H9 (cell line): Measurements from ENCODE around the gene SLC7A1. TPM values are rescaled to one million over a fixed set of nuclear protein-coding genes. Genes with fewer than 3 reads are reported as not detected.

Experiments used
- DNase-seq: peaks from one replicate; pipeline ENCODE4 v3.0.0-alpha.2; 2017
- H2AFZ ChIP-seq: one replicate; pipeline ENCODE4 v1.6.1; 2013; ENCODE audit warnings: mild to moderate bottlenecking, low read length, control low read depth, moderate library complexity
- H2AK5ac ChIP-seq: 2 replicates; pipeline ENCODE4 v1.6.1; 2013; ENCODE audit warnings: low read length, control low read depth, mixed read lengths; ENCODE audit not compliant: insufficient read length
- H2BK120ac ChIP-seq: one replicate; pipeline ENCODE4 v1.6.1; 2013; ENCODE audit warnings: low read depth, mild to moderate bottlenecking, low read length, control low read depth, inconsistent platforms; ENCODE audit not compliant: poor library complexity, severe bottlenecking
- H2BK12ac ChIP-seq: 2 replicates; pipeline ENCODE4 v1.6.1; 2013; ENCODE audit warnings: low read length, control low read depth, mixed read lengths, low read depth; ENCODE audit not compliant: insufficient read length
- H2BK15ac ChIP-seq: 2 replicates; pipeline ENCODE4 v1.6.1; 2013; ENCODE audit warnings: low read depth, low read length, control low read depth
- H2BK20ac ChIP-seq: one replicate; pipeline ENCODE4 v1.6.1; 2013; ENCODE audit warnings: low read depth, mild to moderate bottlenecking, low read length, control low read depth, inconsistent platforms; ENCODE audit not compliant: poor library complexity, severe bottlenecking
- H2BK5ac ChIP-seq: 2 replicates; pipeline ENCODE4 v1.6.1; 2013; ENCODE audit warnings: low read length, control low read depth, mixed read lengths; ENCODE audit not compliant: insufficient read length
- H3K14ac ChIP-seq: 2 replicates; pipeline ENCODE4 v1.6.1; 2013; ENCODE audit warnings: low read length, control low read depth; ENCODE audit not compliant: insufficient read depth
- H3K18ac ChIP-seq: 2 replicates; pipeline ENCODE4 v1.6.1; 2013; ENCODE audit warnings: low read depth, mild to moderate bottlenecking, mixed read lengths, low read length, control low read depth; ENCODE audit not compliant: insufficient read length
- H3K23ac ChIP-seq: 2 replicates; pipeline ENCODE4 v1.6.1; 2013; ENCODE audit warnings: low read length, control low read depth, mixed read lengths, low read depth; ENCODE audit not compliant: insufficient read length
- H3K23me2 ChIP-seq: 2 replicates; pipeline ENCODE4 v1.6.1; 2013; ENCODE audit warnings: low read depth, mild to moderate bottlenecking, mixed read lengths, low read length, control low read depth; ENCODE audit not compliant: insufficient read length, poor library complexity, severe bottlenecking
- H3K27ac ChIP-seq: 2 replicates; pipeline ENCODE4 v1.5.1; 2013; ENCODE audit warnings: low read length, control low read depth, mixed read lengths, low read depth; ENCODE audit not compliant: insufficient read length
- H3K27me3 ChIP-seq: 2 replicates; pipeline ENCODE4 v1.6.1; 2013; ENCODE audit warnings: low read length, control low read depth, inconsistent platforms; ENCODE audit not compliant: insufficient read depth
- H3K4ac ChIP-seq: 2 replicates; pipeline ENCODE4 v1.6.1; 2013; ENCODE audit warnings: low read depth, mild to moderate bottlenecking, control low read depth, inconsistent platforms, low read length, moderate library complexity
- H3K4me1 ChIP-seq: 2 replicates; pipeline ENCODE4 v1.6.1; 2013; ENCODE audit warnings: low read length, control low read depth, inconsistent platforms; ENCODE audit not compliant: insufficient read depth
- H3K4me2 ChIP-seq: 2 replicates; pipeline ENCODE4 v1.6.1; 2013; ENCODE audit warnings: low read length, control low read depth, mixed read lengths; ENCODE audit not compliant: insufficient read length, insufficient read depth
- H3K56ac ChIP-seq: 2 replicates; pipeline ENCODE4 v1.6.1; 2013; ENCODE audit warnings: low read depth, mild to moderate bottlenecking, mixed read lengths, low read length, control low read depth; ENCODE audit not compliant: insufficient read length
- H3K79me1 ChIP-seq: 2 replicates; pipeline ENCODE4 v1.6.1; 2013; ENCODE audit warnings: low read depth, mild to moderate bottlenecking, moderate library complexity, low read length, control low read depth, inconsistent platforms; ENCODE audit not compliant: insufficient read depth, poor library complexity, severe bottlenecking
- H3K79me2 ChIP-seq: 2 replicates; pipeline ENCODE4 v1.6.1; 2013; ENCODE audit warnings: low read length, control low read depth, inconsistent platforms; ENCODE audit not compliant: insufficient read depth
- H3K9ac ChIP-seq: 2 replicates; pipeline ENCODE4 v1.6.1; 2013; ENCODE audit warnings: low read length, control low read depth, mixed read lengths; ENCODE audit not compliant: insufficient read length; ENCODE audit errors: extremely low read depth
- H3K9me3 ChIP-seq: one replicate; pipeline ENCODE4 v1.6.1; 2013; ENCODE audit warnings: low read depth, low read length, inconsistent platforms; ENCODE audit not compliant: control insufficient read depth
- H3T11ph ChIP-seq: one replicate; pipeline ENCODE4 v1.6.1; 2013; ENCODE audit warnings: mild to moderate bottlenecking, low read length, control low read depth, inconsistent platforms
- H4K20me1 ChIP-seq: one replicate; pipeline ENCODE4 v1.6.1; 2013; ENCODE audit not compliant: control insufficient read depth, insufficient read length, insufficient read depth
- H4K5ac ChIP-seq: 2 replicates; pipeline ENCODE4 v1.6.1; 2013; ENCODE audit warnings: low read depth, mild to moderate bottlenecking, mixed read lengths, low read length, control low read depth; ENCODE audit not compliant: insufficient read length
- H4K8ac ChIP-seq: replicated peaks from 2 replicates; pipeline ENCODE4 v1.6.1; 2013; ENCODE audit warnings: low read length, control low read depth, mixed read lengths, low read depth; ENCODE audit not compliant: insufficient read length
- H4K91ac ChIP-seq: 2 replicates; pipeline ENCODE4 v1.6.1; 2013; ENCODE audit warnings: low read depth, mild to moderate bottlenecking, moderate library complexity, mixed read lengths, low read length, control low read depth; ENCODE audit not compliant: insufficient read length
- H3K27ac Mint-ChIP-seq, 3 experiments: 2 replicates in 2 of 3; 3 replicates in 1 of 3; pipeline ENCODE4 v1.8.0; 2020 to 2021; ENCODE audit warnings: mixed read lengths in 3 of 3, mild to moderate bottlenecking in 1 of 3, moderate library complexity in 1 of 3
- H3K27me3 Mint-ChIP-seq: 2 replicates; pipeline ENCODE4 v1.8.0; 2021; ENCODE audit warnings: low read depth, mild to moderate bottlenecking, moderate library complexity, mixed read lengths
- H3K36me3 Mint-ChIP-seq, 3 experiments: 2 replicates in 2 of 3; 3 replicates in 1 of 3; pipeline ENCODE4 v1.8.0; 2020 to 2021; ENCODE audit warnings: low read depth in 3 of 3, mixed read lengths in 3 of 3; ENCODE audit not compliant: insufficient read depth in 1 of 3
- H3K4me1 Mint-ChIP-seq, 2 experiments: 2 replicates each; pipeline ENCODE4 v1.8.0; 2020; ENCODE audit warnings: mixed read lengths in 2 of 2
- H3K4me3 Mint-ChIP-seq, 2 experiments: 2 replicates in 1 of 2; 3 replicates in 1 of 2; pipeline ENCODE4 v1.8.0; 2020 to 2021; ENCODE audit warnings: mild to moderate bottlenecking in 2 of 2, mixed read lengths in 2 of 2, moderate library complexity in 1 of 2
- H3K9me3 Mint-ChIP-seq, 2 experiments: 2 replicates in 1 of 2; 3 replicates in 1 of 2; pipeline ENCODE4 v1.8.0; 2020; ENCODE audit warnings: mild to moderate bottlenecking in 2 of 2, mixed read lengths in 2 of 2, moderate library complexity in 1 of 2
- CTCF ChIP-seq: fragments of 200-600 bp; sonication (generic); conservative IDR thresholded peaks from 3 replicates; pipeline ENCODE4 v1.8.0; 2021; ENCODE audit warnings: antibody characterized with exemption, mild to moderate bottlenecking
- WGBS: extraction: QIAGEN DNeasy Blood & Tissue Kit; methylation state at CpG from one replicate; pipeline ENCODE4 v1.1.7; 2013; ENCODE audit warnings: missing lambda C conversion rate, low lambda C conversion rate, mixed read lengths; ENCODE audit not compliant: insufficient read length; ENCODE audit errors: extremely low coverage; 5-methylcytosine and 5-hydroxymethylcytosine counted together
- total RNA-seq: library from RNA; stranded (reverse); gene quantifications from 2 replicates; pipeline ENCODE4 v1.2.1, GENCODE V29; 2021

SLC7A1 gene
- total RNA-seq, 1 experiment from 2014 or later, result 109 TPM

- no peak overlapping the region for H2BK20ac ChIP-seq
- H3K23me2 ChIP-seq, result peaks cover 7% of the 10 kb centered on the region
- H3K4me1 Mint-ChIP-seq, result peaks cover 66 to 68% of the 10 kb centered on the region in 2 experiments
- no peak overlapping the region for H3K14ac ChIP-seq
- no peak overlapping the region for H3K27ac ChIP-seq
- no peak overlapping the region for H3K4me2 ChIP-seq
- H3K27me3 Mint-ChIP-seq, result peaks cover 5% of the 10 kb centered on the region
- no peak overlapping the region for H3T11ph ChIP-seq
- no peak overlapping the region for H4K91ac ChIP-seq
- H3K79me1 ChIP-seq, result no peaks in the 10 kb centered on the region
- no peak overlapping the region for H2BK15ac ChIP-seq
- peaks cover 4% of the 10 kb centered on the region; the same call in 1 of the 2 replicates for H3K4me1 ChIP-seq
- H3K36me3 Mint-ChIP-seq, result peaks cover 9 to 22% (median 9%) of the 10 kb centered on the region in 3 experiments
- H2BK5ac ChIP-seq, result no peak overlapping the region
- H2AFZ ChIP-seq, result no peak overlapping the region
- H4K5ac ChIP-seq, result no peak overlapping the region
- H2BK120ac ChIP-seq, result no peak overlapping the region
- no peak overlapping the region for H2AK5ac ChIP-seq
- no peak overlapping the region for H3K18ac ChIP-seq
- H3K56ac ChIP-seq, result no peak overlapping the region
- H3K9me3 Mint-ChIP-seq, result no peaks in the 10 kb centered on the region
- no peak for DNase-seq
- no peak overlapping the region for H3K9ac ChIP-seq
- H2BK12ac ChIP-seq, result no peak overlapping the region
- no peaks in the 10 kb centered on the region for H3K9me3 ChIP-seq
- H3K79me2 ChIP-seq, result peaks cover 74% of the 10 kb centered on the region
- TF ChIP-seq CTCF, result no peak
- H3K27me3 ChIP-seq, result no peaks in the 10 kb centered on the region
- H3K27ac Mint-ChIP-seq, result no peak overlapping the region; a peak in 2 of 7 replicates
- H3K23ac ChIP-seq, result no peak overlapping the region
- no peaks in the 10 kb centered on the region for H4K20me1 ChIP-seq
- H3K4me3 Mint-ChIP-seq, result no peak overlapping the region
- H3K4ac ChIP-seq, result no peak overlapping the region
- WGBS, result no CpG with 5 or more reads among the region's 5 CpGs
- H4K8ac ChIP-seq, result no peak overlapping the region
These were observed 4.2 kb downstream of the SLC7A1 start for GRCh38 chr13:29591310-29591709.
